Thyroid gland (tissue), 4 donors: Measurements from ENCODE around the gene TNFAIP8.

Experiments used
- POLR2A ChIP-seq, 2 donors: fragments of 450-650 bp; IDR thresholded peaks; one replicate each; pipeline ENCODE4 v1.6.1; 2017; ENCODE audit warnings: antibody characterized with exemption in 2 of 2, mild to moderate bottlenecking in 2 of 2, moderate library complexity in 1 of 2
- TF ChIP-seq, protein P1 (sequence below), 6 experiments: fragments of 200-600 bp in 3 of 6; fragments of 450-650 bp in 3 of 6; sonication (generic) in 3 of 6; IDR thresholded peaks; one replicate each; pipeline ENCODE4 v1.5.1; 2016 to 2019; ENCODE audit warnings: antibody characterized with exemption in 6 of 6, mild to moderate bottlenecking in 2 of 6, inconsistent platforms in 1 of 6, moderate library complexity in 1 of 6

DNA sequence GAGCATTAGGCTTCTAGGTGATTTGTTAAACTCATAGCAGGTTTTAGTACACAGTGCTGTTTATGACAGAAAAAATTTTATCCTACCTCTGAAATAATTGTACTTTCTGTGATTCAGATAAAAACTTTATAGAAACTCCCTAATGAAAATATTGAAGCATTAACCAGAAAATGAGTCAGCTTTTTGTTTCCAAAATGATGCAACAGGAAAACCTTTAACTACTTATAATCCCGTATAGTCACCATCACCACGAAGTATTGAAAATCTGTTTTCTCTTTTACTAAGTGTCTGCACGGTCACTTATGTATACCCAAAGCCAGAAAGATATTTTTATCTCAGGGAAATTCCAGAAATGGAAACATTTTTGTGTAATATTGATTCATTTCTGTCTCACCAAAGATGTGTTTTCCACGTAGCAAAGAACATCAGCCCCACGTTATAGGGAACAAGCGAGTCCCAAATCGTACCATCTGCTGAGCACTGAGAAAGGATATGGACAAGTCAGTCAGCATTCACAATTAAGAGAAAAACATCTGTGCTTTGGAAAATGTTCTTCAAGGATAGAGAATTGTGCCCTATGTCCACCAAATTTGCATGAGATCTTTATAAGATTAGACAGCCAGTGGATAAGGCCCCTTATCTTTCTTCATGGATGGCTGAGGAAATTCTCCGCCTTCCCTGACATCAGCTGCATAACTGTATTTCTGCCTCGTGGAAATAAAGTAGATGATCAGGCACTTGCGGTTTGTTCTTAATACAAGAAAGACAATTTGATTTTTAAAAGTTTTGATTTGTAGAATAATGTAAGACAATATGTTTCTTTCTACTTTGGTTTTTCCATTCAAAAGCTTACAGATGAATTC is 41.9 kb downstream of the TNFAIP8 start:
- TF ChIP-seq, protein P1, sequence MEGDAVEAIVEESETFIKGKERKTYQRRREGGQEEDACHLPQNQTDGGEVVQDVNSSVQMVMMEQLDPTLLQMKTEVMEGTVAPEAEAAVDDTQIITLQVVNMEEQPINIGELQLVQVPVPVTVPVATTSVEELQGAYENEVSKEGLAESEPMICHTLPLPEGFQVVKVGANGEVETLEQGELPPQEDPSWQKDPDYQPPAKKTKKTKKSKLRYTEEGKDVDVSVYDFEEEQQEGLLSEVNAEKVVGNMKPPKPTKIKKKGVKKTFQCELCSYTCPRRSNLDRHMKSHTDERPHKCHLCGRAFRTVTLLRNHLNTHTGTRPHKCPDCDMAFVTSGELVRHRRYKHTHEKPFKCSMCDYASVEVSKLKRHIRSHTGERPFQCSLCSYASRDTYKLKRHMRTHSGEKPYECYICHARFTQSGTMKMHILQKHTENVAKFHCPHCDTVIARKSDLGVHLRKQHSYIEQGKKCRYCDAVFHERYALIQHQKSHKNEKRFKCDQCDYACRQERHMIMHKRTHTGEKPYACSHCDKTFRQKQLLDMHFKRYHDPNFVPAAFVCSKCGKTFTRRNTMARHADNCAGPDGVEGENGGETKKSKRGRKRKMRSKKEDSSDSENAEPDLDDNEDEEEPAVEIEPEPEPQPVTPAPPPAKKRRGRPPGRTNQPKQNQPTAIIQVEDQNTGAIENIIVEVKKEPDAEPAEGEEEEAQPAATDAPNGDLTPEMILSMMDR (IDR thresholded peaks at IDR 0.05) = no peak
- no peak for TF ChIP-seq POLR2A (IDR thresholded peaks at IDR 0.05)
